Measurements from ENCODE around the gene ARSI.

GRCh38 chr5:150309886-150310239 is 7.2 kb upstream of the ARSI start:
- TF ChIP-seq CTCF (IDR thresholded peaks at IDR 0.05; ENCODE audit: low read depth, low read length, poor library complexity, severe bottlenecking): no peak
- no peak for TF ChIP-seq EZH2phosphoT487 (IDR thresholded peaks at IDR 0.05; ENCODE audit: borderline replicate concordance, low read length)
